Measurements from ENCODE around the gene HERC3.

HERC3 gene

DNA sequence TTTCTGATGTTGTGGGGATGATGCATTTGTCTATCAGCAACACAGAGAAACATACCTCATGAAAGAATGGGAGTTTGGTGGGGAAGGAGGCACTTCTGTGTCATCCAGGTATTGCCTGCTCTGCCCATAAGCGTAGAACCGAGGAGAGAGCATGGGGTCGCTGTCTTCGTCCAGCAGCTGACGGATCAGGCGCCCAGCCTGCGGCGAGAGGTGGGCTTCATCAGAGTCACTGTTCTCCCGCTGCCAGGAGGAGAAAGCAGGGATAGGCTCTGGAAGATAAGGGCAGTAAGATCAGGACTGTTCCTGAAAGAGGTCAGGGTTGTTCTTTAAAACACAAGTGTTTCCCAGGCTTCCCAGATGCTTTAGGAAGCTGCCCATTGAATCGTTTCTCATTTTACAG lies 158.1 kb downstream of the HERC3 start:
- DNase-seq = no peak

DNA sequence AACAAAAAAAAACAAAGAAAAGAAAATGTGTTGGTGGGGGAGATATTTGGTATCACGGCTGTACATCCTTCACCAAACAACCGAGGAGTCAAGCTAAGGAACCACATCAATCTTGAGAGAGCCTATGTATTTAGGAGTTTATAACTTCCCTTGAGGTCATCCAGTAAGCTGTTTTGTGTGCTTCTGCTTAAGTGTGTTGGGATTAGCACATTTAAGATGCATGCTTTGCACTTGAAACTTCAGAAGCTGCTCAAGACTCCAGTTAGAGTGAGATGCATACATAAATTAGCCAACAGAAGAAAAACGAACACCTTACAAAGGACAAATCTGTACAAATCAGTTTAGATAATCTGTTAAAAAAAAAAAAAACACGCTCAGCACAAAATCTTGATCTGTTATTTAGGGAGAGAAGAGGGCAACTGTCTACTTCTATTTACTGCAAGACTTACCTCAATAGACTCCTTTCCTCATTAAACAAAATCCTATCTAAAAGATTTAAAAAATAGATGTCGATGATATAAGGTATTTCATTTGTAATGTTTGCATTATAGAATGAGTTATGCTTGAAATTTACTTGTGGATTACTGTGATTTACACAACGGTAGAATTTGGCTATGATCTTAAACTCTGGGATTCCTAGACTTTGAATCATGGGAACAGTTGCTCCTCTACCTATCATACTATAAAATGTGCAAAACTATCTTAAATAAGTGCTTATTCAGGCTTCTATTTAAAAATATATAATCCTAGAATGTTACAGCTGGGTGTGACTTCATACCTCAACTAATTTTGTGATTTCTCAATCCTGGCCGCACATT lies 159.2 kb downstream of the HERC3 start:
- no peak for DNase-seq

- no peak for DNase-seq
Observed at GRCh38 chr4:88752076-88752463, 159.8 kb downstream of the HERC3 start.

DNA sequence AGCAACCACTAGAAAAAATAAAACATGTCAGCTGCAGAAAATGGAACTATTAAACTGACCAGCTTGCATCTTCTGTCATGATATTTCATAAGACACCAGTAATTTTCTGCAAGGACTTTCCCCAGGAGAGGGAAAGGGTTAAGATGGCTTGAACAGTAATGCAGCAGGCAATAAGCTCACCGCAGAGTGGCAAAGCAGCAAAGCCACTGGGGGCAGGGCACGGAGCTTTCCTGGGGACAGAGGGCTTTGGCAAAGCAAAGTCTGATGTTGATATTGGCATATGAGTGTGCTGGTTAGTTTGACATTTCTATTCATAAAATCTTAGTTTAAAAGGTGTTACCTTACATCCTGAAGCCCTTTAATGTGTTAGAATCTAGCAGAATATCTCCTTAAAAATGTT lies 160.5 kb downstream of the HERC3 start:
- DNase-seq = no peak

GRCh38 chr4:88753658-88754571 lies 161.6 kb downstream of the HERC3 start:
- no peak for DNase-seq

DNA sequence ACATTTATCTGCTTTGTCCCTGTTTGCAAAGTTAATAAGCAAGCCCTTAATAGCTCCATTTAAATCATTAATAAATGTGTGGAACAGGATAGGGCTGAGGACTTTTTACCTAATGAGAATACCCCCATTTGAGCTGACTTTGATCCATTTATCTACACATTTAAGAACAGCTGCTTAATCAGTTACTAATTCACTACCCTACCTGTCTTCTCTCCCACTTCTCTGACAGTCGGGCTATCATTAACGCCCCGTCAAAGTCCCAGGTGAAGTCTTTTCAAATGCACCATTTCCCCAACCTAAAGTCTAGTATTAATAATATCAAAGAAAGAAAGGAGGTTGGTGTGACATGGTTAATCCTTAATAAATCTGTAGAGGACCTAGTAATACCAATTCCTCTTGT lies 162.5 kb downstream of the HERC3 start:
- no peak for DNase-seq

DNA sequence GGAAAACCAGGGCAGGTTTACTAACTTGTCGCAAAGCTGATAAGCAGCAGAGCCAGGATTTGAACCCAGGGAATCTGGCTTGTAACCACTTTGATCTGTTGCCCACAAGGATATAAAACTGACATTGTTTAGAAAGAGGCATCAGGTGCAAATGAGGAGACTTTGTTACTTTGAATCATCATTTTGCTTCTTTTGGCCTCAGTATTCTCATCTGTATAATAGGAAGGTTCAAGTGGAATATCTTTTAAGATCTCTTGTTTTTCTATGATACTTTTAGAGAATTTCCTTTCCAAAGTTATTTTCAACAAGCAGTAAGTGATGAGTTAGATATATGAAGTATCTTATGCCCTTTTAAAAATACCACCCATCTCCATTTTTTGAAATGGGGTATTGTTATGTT lies 163.2 kb downstream of the HERC3 start:
- no peak for DNase-seq

- no peak for DNase-seq
Observed at GRCh38 chr4:88756149-88756548, 163.9 kb downstream of the HERC3 start.

DNA sequence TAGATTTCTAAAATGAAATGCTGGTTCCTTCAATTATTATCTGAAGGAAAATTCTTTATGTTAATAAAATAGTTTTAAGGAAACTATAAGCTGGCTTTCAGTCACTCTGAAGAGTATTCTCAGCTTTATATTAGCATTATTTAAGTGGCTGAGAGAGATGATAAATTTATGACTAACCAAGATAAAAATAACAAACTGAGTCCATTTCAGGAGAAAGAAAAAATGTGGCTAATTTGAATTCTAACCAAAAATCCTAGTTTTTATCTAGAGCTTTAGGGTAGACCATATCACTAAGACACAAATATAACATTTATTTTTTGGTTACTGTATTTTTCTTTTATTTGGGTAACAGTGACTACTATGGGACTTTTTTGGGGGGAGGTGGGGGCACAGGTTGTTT lies 164.8 kb downstream of the HERC3 start:
- no peak for DNase-seq

GRCh38 chr4:88757776-88758175 lies 165.5 kb downstream of the HERC3 start:
- no peak for DNase-seq

Data from activated CD4-positive, alpha-beta T cell treated with anti-CD3 and anti-CD28 coated beads for 4 hours (primary cell).